ENCODE measurements around the gene SCG3. TPM values are rescaled to one million over a fixed set of nuclear protein-coding genes. Genes with fewer than 3 reads are reported as not detected.

Gene SCG3
- total RNA-seq, 1 donor from 2014 or later = not detected

DNA sequence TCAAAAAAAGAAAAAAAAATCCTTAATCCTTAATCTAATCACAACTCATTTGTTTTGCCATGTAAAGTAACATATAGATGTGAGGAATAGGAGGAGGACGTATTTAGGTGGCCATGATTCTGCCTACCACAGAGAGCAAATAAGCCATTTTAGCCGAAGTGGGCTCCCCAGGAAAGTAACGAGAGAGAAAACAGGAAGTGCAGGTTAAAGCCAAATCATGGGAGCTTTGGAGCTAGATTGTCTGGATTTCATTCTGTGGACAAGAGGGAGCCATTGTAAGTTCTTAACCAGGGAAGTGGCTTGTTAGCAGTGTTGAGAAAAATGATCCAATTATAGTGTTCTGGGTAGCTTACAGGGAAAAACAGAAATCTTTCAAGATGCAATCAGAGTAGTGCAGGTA, 79.5 kb downstream of the SCG3 start:
- H3K27ac Mint-ChIP-seq (ENCODE audit: unreplicated experiment) = no peak overlapping the region
- H3K4me1 Mint-ChIP-seq (ENCODE audit: low read depth) = peaks cover 19% of the 10 kb centered on the region
- no peaks in the 10 kb centered on the region for H3K9me3 Mint-ChIP-seq (ENCODE audit: low read depth)
- H3K36me3 Mint-ChIP-seq (ENCODE audit: low read depth) = no peaks in the 10 kb centered on the region
- TF ChIP-seq, protein P1, sequence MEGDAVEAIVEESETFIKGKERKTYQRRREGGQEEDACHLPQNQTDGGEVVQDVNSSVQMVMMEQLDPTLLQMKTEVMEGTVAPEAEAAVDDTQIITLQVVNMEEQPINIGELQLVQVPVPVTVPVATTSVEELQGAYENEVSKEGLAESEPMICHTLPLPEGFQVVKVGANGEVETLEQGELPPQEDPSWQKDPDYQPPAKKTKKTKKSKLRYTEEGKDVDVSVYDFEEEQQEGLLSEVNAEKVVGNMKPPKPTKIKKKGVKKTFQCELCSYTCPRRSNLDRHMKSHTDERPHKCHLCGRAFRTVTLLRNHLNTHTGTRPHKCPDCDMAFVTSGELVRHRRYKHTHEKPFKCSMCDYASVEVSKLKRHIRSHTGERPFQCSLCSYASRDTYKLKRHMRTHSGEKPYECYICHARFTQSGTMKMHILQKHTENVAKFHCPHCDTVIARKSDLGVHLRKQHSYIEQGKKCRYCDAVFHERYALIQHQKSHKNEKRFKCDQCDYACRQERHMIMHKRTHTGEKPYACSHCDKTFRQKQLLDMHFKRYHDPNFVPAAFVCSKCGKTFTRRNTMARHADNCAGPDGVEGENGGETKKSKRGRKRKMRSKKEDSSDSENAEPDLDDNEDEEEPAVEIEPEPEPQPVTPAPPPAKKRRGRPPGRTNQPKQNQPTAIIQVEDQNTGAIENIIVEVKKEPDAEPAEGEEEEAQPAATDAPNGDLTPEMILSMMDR (IDR thresholded peaks at IDR 0.05) = no peak
- H3K27me3 Mint-ChIP-seq (ENCODE audit: low read depth) = no peaks in the 10 kb centered on the region
- DNase-seq (ENCODE audit: low spot score) = no peak
- H3K4me3 Mint-ChIP-seq (ENCODE audit: unreplicated experiment) = no peak overlapping the region

DNA sequence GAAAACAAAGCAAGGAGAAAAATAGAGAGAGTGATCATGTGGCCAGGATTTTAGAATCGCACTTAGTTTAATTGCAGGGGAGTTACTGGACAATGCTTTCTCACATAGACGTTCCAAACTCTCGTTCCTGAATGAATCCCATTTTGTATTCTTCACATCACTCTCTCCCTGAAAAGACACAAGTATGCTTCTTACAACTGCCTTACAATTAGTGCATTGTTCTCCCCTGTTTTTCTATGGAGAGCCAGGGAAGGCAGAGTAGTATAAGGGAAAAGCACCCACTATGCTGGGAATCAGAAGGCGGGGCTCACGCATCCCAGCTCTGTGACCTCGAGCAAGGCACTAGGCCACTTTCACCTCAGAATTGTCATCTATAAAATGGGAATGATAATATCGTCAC, 84.4 kb downstream of the SCG3 start:
- no peak for DNase-seq (ENCODE audit: low spot score)
- Mint-ChIP-seq H3K36me3 (ENCODE audit: low read depth) (peaks cover 5% of the 10 kb centered on the region), H3K9me3 (ENCODE audit: low read depth) (no peaks in the 10 kb centered on the region), H3K27me3 (ENCODE audit: low read depth) (no peaks in the 10 kb centered on the region), H3K27ac (ENCODE audit: unreplicated experiment) (no peak overlapping the region), H3K4me3 (ENCODE audit: unreplicated experiment) (no peak overlapping the region), H3K4me1 (ENCODE audit: low read depth) (no peaks in the 10 kb centered on the region)
- TF ChIP-seq, protein P1 (IDR thresholded peaks at IDR 0.05) = no peak

GRCh38 chr15:51766341-51766740, 85.0 kb downstream of the SCG3 start:
- Mint-ChIP-seq H3K4me3 (ENCODE audit: unreplicated experiment) (no peak overlapping the region), H3K27ac (ENCODE audit: unreplicated experiment) (no peak overlapping the region), H3K4me1 (ENCODE audit: low read depth) (no peaks in the 10 kb centered on the region)

DNA sequence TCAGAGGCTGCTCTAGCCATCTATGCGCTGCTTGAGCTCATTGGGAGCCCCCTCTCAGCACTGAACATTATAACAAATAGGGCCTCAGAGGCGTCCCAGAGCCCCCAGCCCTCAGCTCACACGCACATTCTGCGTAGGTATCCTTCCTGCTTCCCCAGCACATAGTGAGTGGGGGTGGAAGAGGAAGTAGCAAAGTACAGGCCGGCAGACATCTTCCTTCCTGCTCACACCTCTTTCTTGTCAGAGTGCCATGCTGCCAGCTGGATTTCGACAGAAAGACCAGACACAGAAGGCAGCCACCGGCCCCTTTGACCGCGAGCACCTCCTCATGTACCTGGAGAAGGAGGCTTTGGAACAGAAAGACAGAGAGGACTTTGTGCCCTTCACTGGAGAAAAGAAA, 86.7 kb downstream of the SCG3 start:
- Mint-ChIP-seq H3K4me1 (ENCODE audit: low read depth) (no peaks in the 10 kb centered on the region), H3K9me3 (ENCODE audit: low read depth) (no peaks in the 10 kb centered on the region), H3K4me3 (ENCODE audit: unreplicated experiment) (no peak overlapping the region), H3K27me3 (ENCODE audit: low read depth) (no peaks in the 10 kb centered on the region), H3K36me3 (ENCODE audit: low read depth) (peaks cover 8% of the 10 kb centered on the region), H3K27ac (ENCODE audit: unreplicated experiment) (no peak overlapping the region)
- DNase-seq (ENCODE audit: low spot score) = no peak
- TF ChIP-seq, protein P1 (IDR thresholded peaks at IDR 0.05) = no peak

More at GRCh38 chr15:51766341-51766740, 85.0 kb downstream of the SCG3 start:
- no peaks in the 10 kb centered on the region for H3K27me3 Mint-ChIP-seq (ENCODE audit: low read depth)
- H3K9me3 Mint-ChIP-seq (ENCODE audit: low read depth) = no peaks in the 10 kb centered on the region
- DNase-seq (ENCODE audit: low spot score) = no peak
- TF ChIP-seq, protein P1 (IDR thresholded peaks at IDR 0.05) = no peak
- H3K36me3 Mint-ChIP-seq (ENCODE audit: low read depth) = peaks cover 8% of the 10 kb centered on the region

Other genes starting within 250 kb of the SCG3 start
- 20.0 to 25.0 TPM (median 20.7 TPM) in 3 replicates for gene DMXL2, start 58.7 kb upstream of the SCG3 start, total RNA-seq
- 1.5 to 2.7 TPM (median 2.6 TPM) in 3 replicates for gene LYSMD2, start 56.2 kb downstream of the SCG3 start, total RNA-seq
- 5.7 to 7.8 TPM (median 6.7 TPM) in 3 replicates for gene TMOD2, start 70.1 kb downstream of the SCG3 start, total RNA-seq
- gene TMOD3, start 148.2 kb downstream of the SCG3 start, total RNA-seq = 44.3 to 56.9 TPM (median 44.4 TPM) in 3 replicates